Urinary bladder (tissue), 4 donors: ENCODE data around the gene CDHR5. TPM values are rescaled to one million over a fixed set of nuclear protein-coding genes. Genes with fewer than 3 reads are reported as not detected.
"Not testable (repeated sequence)": the region's sequence is repeated elsewhere in the genome, so short reads cannot be mapped to it uniquely, and the experiment has no call there.

ENCODE experiments used
- DNase-seq: peaks from one replicate; pipeline ENCODE4 v3.0.0-alpha.2; 2015; ENCODE audit errors: extremely low spot score
- H3K27ac ChIP-seq: one replicate; pipeline ENCODE4 v1.5.1; 2013; ENCODE audit warnings: low read depth, mild to moderate bottlenecking, moderate library complexity
- H3K36me3 ChIP-seq: one replicate; pipeline ENCODE4 v1.6.1; 2013; ENCODE audit warnings: mild to moderate bottlenecking, moderate library complexity; ENCODE audit not compliant: insufficient read depth
- H3K4me1 ChIP-seq: one replicate; pipeline ENCODE4 v1.6.1; 2013; ENCODE audit warnings: mild to moderate bottlenecking, moderate library complexity; ENCODE audit not compliant: insufficient read depth
- H3K4me3 ChIP-seq: one replicate; pipeline ENCODE4 v1.5.1; 2013; ENCODE audit warnings: low read depth, low read length
- WGBS: extraction: QIAGEN DNeasy Blood & Tissue Kit; methylation state at CpG from one replicate; pipeline ENCODE4 v1.1.7; 2013; 5-methylcytosine and 5-hydroxymethylcytosine counted together
- polyA plus RNA-seq: library from polyadenylated mRNA; stranded (reverse); fragments of 200-250 nt; gene quantifications from one replicate; pipeline ENCODE4 v1.2.3, GENCODE V29; 2013
- total RNA-seq: library from RNA; depleted of rRNA; stranded (reverse); fragments of >200 nt; gene quantifications from one replicate; pipeline ENCODE4 v1.2.3, GENCODE V29; 2014
- donor health status: healthy with polysubstance abuse.
- donor health status: healthy.

The CDHR5 gene
- total and polyA plus RNA-seq, 2 donors = 0.05 TPM; not detected in 1

GRCh38 chr11:656426-656825, 31.7 kb upstream of the CDHR5 start:
- WGBS = 95% methylated on average over 14 of the region's 14 CpGs
- no peak overlapping the region for H3K27ac ChIP-seq
- no peaks in the 10 kb centered on the region for H3K4me1 ChIP-seq
- DNase-seq = no peak
- no peak overlapping the region for H3K4me3 ChIP-seq
- H3K36me3 ChIP-seq = peaks cover 2% of the 10 kb centered on the region

- 88% methylated on average over 30 of the region's 30 CpGs for WGBS
- Histone ChIP-seq H3K36me3 (peaks cover 2% of the 10 kb centered on the region), H3K27ac (no peak overlapping the region), H3K4me3 (no peak overlapping the region), H3K4me1 (no peaks in the 10 kb centered on the region)
- no peak for DNase-seq
Observed at GRCh38 chr11:655036-655726, 30.4 kb upstream of the CDHR5 start.

GRCh38 chr11:654444-654843, 29.7 kb upstream of the CDHR5 start:
- not testable (repeated sequence) for DNase-seq, H3K36me3 ChIP-seq, H3K27ac ChIP-seq, H3K4me1 ChIP-seq, H3K4me3 ChIP-seq
- WGBS = 92% methylated on average over 12 of the region's 12 CpGs

GRCh38 chr11:653837-654236, 29.1 kb upstream of the CDHR5 start:
- Histone ChIP-seq H3K4me3 (no peak overlapping the region), H3K36me3 (no peaks in the 10 kb centered on the region), H3K27ac (no peak overlapping the region), H3K4me1 (no peaks in the 10 kb centered on the region)
- WGBS = 93% methylated on average over 15 of the region's 15 CpGs
- no peak for DNase-seq

GRCh38 chr11:653136-653535, 28.4 kb upstream of the CDHR5 start:
- not testable (repeated sequence) for H3K27ac ChIP-seq, H3K36me3 ChIP-seq, H3K4me1 ChIP-seq, H3K4me3 ChIP-seq, DNase-seq
- 93% methylated on average over 14 of the region's 14 CpGs for WGBS

- Histone ChIP-seq H3K36me3 (no peaks in the 10 kb centered on the region), H3K27ac (no peak overlapping the region), H3K4me3 (no peak overlapping the region), H3K4me1 (no peaks in the 10 kb centered on the region)
- WGBS = 93% methylated on average over 10 of the region's 10 CpGs
- DNase-seq = no peak
Observed at GRCh38 chr11:650482-650881, 25.7 kb upstream of the CDHR5 start.

GRCh38 chr11:647672-648158, 23.0 kb upstream of the CDHR5 start:
- not testable (repeated sequence) for H3K27ac ChIP-seq, H3K4me1 ChIP-seq, H3K36me3 ChIP-seq, DNase-seq, H3K4me3 ChIP-seq
- 95% methylated on average over 10 of the region's 14 CpGs for WGBS

GRCh38 chr11:646214-646613, 21.5 kb upstream of the CDHR5 start:
- Histone ChIP-seq H3K4me3 (no peak overlapping the region), H3K36me3 (no peaks in the 10 kb centered on the region), H3K4me1 (no peaks in the 10 kb centered on the region), H3K27ac (no peak overlapping the region)
- no peak for DNase-seq
- WGBS = 90% methylated on average over 14 of the region's 14 CpGs

GRCh38 chr11:645536-645935, 20.8 kb upstream of the CDHR5 start:
- DNase-seq = no peak
- Histone ChIP-seq H3K27ac (no peak overlapping the region), H3K4me1 (no peaks in the 10 kb centered on the region), H3K36me3 (no peaks in the 10 kb centered on the region), H3K4me3 (no peak overlapping the region)
- 87% methylated on average over 16 of the region's 16 CpGs for WGBS

- H3K27ac ChIP-seq = no peak overlapping the region
- H3K4me1 ChIP-seq = peaks cover 4% of the 10 kb centered on the region
- no peak for DNase-seq
- WGBS = 84% methylated on average over 50 of the region's 50 CpGs
- H3K4me3 ChIP-seq = no peak overlapping the region
- no peaks in the 10 kb centered on the region for H3K36me3 ChIP-seq
Observed at GRCh38 chr11:643849-644738, 19.3 kb upstream of the CDHR5 start.

GRCh38 chr11:643366-643765, 18.6 kb upstream of the CDHR5 start:
- Histone ChIP-seq H3K27ac (no peak overlapping the region), H3K4me1 (peaks cover 4% of the 10 kb centered on the region), H3K4me3 (no peak overlapping the region), H3K36me3 (no peaks in the 10 kb centered on the region)
- WGBS = 91% methylated on average over 9 of the region's 9 CpGs
- no peak for DNase-seq

- no peaks in the 10 kb centered on the region for H3K36me3 ChIP-seq
- DNase-seq = no peak
- H3K27ac ChIP-seq = no peak overlapping the region
- WGBS = 92% methylated on average over 19 of the region's 19 CpGs
- H3K4me1 ChIP-seq = peaks cover 4% of the 10 kb centered on the region
- H3K4me3 ChIP-seq = no peak overlapping the region
Observed at GRCh38 chr11:641806-642370, 17.1 kb upstream of the CDHR5 start.

- no peak for DNase-seq
- WGBS = 35% methylated on average over 69 of the region's 69 CpGs
Observed at GRCh38 chr11:640021-640706, 15.4 kb upstream of the CDHR5 start.

More at GRCh38 chr11:640021-640706, 15.4 kb upstream of the CDHR5 start:
- peaks cover 4% of the 10 kb centered on the region for H3K4me1 ChIP-seq
- no peaks in the 10 kb centered on the region for H3K36me3 ChIP-seq
- no peak overlapping the region for H3K27ac ChIP-seq
- H3K4me3 ChIP-seq = no peak overlapping the region
